HUDEP-2 (cell line): ENCODE measurements around the gene DSTN.
A peak's percentile ranks its signal among the peaks of the same experiment; 100 is the strongest.

Source experiments
- DNase-seq, 76 experiments: peaks; one replicate each; lab custom pipeline; 2025; ENCODE audit not compliant: unreplicated experiment in 76 of 76; lab: John Stamatoyannopoulos, UW

The DSTN gene

DNA sequence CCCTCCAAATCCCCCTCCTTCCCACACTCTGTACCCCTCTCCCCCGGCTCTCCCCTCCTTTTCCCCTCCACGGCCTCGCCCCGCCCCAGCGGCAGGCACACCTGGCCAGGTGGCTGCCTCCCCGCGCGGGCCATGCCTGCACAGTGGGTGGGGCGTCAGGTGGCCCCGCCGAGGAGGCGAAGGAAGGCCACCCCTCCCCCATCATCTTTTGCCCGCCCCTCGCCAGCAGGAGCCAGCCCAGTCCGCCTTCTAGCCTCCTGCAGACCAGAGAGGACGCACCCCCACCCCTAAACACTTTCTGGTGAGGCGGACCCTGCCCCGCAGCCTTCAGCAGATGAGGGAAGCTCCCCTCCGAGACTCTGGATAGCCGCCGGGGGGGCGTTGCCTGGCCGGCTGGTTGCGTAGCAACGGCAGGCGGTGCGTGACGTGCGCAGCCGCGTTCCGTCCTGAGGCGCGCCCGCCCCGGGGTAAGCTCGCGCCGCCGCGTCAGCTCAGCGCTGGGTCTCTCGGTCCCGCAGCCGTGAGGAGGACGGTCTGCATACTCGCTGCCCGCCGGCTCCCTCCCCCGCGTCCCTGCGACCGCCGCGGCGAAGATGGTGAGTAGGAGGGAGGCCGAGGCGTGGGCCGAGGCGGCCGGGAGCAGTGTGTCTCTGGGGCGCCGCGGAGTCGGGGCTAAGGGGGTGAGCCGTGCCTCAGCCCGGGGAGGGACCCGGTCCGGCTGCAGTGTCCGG lies at the start of gene DSTN:
Gene DSTN (plus strand): TSS at position 460 of the 731 bp plus-strand sequence. CDS start 134 bp downstream, at position 594.
- DNase-seq, result peak in 70 of 76 experiments; percentile 11 to 83 (median 65)

DNA sequence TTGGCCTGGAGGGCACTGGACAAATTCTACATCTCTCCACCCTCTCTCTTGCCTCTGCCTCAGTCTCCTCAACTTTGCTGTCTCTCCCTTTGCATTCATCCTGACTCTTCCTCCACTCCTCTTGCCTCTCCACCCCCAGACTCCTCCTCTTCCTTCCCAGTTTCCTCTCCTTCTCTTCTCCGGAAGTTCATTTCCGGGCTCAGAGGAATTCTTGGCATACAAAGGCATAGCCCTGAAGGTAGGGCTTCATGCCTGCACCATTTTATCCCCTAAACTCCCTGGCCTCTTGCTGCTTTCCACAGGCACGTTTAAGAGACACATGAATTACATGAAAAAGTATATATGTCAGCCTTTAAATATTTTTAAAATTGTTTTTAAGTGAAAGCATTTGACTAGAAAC lies 49.3 kb upstream of the DSTN start:
- no peak for DNase-seq

DNA sequence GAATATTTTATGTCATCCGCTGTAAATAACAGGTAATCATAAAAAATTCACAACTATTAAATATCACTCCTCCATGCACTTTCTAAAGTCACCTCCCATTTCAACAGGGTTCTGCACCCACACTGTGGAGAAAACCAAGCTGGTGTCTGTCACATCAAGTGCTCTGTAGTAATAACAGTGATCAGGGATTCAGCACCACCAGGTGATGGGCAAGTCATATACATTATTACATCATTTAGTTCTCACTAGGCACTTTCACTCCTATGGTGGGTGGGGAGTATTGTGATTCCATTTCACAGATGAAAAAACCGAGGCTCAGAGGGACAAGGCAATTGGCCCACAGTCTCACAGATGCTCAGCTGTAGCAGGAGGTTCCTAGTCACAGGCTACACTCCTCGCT lies 47.3 kb upstream of the DSTN start:
- no peak for DNase-seq

DNA sequence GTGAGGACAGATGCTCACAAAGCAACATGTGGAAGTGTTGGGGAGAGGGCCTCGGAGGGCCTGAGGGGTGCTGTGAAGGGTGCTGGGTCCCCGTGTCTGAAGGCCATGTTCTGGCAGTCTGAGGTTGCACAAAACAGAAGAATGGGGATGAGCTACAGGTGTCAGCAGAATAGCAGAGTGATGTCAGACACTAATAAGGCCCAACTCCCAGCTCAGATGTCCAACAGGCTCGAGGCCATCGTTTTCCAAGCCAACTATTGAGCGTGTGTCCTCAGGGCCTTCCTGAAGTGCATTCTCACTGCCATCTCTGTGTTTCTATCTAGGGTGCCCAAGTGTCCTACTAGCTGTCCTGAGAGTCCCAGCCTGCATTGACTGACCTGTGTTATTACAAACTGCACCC lies 46.5 kb upstream of the DSTN start:
- DNase-seq, result no peak

DNA sequence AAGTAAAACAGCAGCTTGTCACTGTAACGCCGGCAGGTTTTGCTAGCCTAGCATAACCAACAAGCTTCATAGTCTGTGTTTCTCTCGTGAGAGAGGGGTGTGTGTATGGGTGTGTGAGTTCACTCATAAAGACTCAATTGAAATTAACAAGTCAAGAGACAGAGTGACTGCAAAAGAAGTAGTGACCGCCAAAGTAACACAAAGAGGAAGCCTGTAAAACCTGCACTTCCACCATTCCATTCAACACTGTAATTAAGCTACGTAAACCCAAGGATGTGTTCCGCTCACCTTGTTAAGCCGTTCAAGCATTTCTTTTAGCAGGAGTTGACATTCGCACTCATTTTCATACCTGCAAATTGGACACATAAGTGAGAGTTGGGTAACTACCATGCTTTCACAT lies 45.3 kb upstream of the DSTN start:
- DNase-seq, result no peak

DNA sequence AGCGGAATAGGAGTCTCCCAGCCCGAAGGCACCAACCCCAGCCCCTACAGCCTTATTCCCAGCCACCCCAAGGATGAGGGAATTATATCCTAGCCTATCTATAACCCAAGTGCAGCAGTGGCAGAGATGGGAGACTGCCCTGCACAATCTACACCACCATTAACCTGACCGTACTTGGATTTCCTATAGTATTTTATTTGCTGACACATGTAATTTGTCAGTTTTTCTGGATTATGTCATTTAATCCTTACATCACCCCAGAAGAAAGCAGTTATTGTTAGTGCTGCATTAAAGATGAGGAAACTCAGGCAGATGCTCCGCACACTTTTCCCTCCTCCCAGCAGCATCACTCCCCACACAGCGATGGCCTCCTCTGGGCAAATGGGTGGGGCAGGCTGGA lies 44.7 kb upstream of the DSTN start:
- DNase-seq, result no peak

DNA sequence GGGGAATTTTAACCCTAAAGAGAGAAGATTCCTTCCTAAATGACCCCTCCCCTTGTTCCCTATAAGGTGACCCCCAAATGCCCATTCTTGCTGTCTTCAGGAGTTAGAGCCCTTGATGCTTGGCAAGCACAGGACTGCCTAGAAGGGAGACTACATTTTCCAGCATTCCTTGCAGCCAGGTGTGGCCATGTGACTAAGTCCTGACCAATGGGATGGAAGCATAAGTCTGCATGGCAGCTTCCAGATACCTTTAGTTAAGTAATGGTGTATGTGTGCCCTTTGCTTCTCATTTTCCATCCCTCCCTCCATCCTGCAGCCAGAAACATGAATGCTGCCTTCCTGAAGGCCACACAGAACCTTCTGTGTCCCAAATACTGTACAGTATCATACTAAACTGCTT lies 44.2 kb upstream of the DSTN start:
- DNase-seq, result peak in 16 of 76 experiments; percentile 4 to 38 (median 21)

DNA sequence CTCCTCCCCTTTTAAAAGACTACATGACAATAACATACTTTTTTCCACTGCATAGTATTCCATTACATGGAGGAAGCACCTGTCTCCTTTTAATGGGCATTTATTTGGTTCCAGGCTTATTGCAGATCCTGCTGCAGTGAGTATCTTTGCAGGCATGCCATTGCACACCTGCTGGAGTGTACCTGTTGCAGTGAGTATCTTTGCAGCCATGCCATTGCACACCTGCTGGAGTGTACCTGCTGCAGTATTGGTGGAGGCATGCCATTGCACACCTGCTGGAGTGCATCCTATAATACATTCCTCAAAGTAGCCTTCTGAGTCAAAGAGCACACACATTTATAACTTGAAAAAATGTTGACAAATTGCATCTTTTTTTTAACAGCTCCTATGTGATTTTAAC lies 40.3 kb upstream of the DSTN start:
- DNase-seq, result no peak

DNA sequence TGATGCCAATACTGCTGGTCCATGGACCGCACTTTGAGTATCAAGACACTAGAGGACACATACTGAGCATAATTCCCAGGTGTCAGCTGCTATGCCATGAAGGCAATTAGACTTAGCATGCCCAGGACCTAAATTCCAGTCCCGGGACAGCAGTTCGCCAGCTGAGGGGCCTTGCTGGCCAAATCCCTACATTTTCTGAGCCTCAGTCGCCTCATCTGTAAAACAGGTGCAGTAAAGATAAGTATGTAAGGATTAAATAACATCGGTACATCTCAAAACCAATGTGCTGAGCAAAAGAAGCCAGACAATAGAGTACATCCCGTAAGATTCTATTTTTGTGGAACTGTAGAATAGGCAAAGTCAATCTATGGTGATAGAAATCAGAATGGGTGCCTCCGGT lies 39.7 kb upstream of the DSTN start:
- no peak for DNase-seq

DNA sequence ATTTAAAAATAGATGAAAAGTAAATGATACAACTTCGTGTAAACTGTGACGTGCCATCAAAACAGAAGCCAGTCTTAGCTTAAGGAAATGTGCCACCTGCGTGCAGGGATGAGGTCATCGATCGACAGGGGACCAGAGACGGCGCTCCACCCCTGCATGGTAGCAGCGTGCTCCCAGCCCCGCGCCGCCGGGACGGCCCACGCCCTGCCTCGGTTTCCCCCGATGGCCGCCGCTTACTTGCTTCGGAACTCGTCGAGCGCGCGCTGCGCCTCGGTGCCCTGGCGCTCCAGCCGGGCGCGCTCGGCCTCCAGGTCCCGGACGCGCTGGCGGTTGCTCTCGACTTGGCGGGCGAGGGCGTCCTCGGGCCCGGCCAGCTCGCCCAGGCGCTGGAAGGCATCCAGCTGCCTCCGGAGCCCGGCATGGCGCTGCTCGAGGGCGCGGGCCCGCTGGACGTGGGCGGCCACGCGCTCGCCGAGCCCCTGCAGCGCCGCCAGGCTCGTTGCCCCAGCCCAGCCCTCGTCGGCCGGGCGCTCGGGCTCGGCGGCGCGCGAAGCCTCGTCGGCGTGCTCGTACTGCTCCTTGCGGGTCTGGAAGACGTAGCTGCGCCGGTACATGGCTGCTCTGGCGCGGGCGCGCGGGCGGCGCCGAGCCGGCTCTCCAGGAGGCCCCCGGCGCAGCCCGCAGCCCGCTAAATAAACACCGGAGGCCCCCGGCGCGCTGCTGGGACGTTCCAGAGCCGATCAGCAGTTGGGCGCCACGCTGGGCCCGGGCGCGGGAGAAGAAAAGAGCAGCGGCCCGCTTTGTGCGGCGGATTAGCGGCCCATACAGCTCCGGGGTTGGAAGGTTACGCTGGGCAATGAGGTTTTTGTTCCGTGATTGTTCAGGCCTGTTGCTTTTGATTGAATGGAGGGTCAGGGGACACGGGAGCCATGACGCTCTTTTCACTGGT lies 38.9 kb upstream of the DSTN start, which contains the start of gene BFSP1:
Gene BFSP1 (minus strand): TSS at position 664 of the 949 bp plus-strand sequence. CDS start 50 bp downstream, at position 614.
- peak in 60 of 76 experiments; percentile 18 to 81 (median 59) for DNase-seq

DNA sequence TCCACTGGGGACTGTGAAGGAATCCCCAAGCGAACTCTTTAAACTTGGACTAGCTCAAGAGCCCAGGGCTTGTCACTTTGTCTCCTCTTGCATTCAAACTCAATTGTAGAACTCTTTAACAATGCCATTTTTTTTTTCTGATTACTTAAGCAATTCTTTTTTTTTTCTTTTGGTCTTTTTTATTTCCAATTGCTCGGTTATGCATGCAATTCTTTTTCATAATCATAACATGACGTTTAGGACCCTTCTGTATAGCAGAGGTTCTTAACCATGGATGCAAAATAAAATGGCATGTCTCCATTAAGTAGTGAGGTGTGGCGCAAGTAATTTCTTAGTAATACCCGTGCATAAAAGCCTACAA lies 38.2 kb upstream of the DSTN start:
- peak in 4 of 76 experiments; percentile 8 to 54 (median 32) for DNase-seq

DNA sequence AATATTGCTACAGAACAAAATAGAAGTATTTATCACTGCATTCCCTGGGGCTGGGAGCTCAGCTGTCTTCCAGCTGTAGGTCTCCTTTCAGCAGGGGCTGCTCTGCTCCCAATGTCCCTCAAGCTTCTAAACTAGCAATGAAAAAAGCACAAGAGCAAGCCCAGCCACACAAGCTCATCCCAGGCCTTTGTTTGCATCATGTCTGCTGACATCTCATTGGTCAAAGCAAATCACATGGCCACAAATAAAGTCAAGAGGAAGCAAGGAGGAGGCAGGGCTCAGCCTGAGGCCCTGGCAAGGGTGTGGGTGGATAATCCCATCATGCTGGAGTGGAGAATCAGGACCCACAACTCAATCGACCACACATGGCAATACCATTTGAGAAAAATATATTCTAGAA lies 36.5 kb upstream of the DSTN start:
- DNase-seq, result peak in 33 of 76 experiments; percentile 1 to 65 (median 30)

DNA sequence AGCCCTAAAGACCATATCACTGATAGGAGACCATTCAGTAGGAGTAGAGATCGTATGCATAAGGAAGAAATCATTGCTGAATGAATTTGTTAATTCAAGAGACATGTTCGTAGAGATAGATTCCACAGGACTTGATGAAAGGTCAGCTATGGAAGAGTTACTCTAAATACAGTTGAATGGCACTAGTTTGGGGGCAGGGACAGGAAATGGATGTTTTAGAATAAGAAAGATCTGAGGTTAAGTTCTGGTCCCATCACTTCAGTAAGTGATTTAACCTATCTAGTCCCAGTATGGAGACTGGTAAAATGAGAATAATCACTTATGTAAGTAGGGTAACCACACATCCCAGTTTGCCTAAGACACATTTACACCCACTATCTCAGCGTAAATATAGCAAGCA lies 35.8 kb upstream of the DSTN start:
- no peak for DNase-seq

DNA sequence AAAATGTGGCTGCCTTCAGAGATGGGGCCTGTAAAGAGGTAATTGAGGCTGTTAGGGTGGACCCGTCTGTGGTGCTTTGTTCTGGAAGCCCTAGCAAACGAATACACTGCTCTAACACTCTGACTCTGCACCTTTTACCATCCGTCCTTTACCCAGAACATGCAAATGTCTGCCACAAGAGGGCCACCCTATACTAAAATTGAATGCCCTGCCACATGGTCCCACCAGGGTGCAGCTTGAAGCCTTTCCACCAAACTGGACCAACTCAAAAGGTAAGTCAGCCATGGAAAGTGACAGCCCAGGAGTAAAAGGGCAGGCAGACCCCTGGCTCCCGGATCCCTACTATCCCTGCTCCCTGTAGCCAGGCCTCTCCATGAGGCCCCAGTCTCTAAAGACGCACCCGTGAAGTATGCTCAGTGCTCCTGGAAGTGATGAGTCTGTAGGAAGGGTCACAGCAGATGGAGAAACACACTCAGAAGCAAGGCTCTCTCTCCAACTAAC lies 32.9 kb upstream of the DSTN start:
- DNase-seq, result peak in 69 of 76 experiments; percentile 6 to 79 (median 51)

DNA sequence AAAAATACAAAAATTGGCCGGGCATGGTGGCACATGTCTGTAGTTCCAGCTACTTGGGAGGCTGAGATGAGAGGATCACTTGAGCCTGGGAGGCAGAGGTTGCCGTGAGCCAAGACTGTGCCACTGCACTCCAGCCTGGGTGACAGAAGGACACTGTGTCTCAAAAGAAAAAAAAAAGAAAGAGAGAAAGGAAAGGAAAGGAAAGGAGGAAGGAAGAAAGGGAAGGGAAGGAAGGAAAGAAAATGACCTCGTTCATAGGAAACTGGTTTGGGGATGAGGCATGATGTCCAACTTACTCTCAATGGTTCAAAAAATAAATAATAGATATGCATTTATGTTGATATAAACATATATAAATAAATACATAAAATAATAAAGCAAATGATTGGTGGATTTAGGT lies 31.9 kb upstream of the DSTN start:
- no peak for DNase-seq

DNA sequence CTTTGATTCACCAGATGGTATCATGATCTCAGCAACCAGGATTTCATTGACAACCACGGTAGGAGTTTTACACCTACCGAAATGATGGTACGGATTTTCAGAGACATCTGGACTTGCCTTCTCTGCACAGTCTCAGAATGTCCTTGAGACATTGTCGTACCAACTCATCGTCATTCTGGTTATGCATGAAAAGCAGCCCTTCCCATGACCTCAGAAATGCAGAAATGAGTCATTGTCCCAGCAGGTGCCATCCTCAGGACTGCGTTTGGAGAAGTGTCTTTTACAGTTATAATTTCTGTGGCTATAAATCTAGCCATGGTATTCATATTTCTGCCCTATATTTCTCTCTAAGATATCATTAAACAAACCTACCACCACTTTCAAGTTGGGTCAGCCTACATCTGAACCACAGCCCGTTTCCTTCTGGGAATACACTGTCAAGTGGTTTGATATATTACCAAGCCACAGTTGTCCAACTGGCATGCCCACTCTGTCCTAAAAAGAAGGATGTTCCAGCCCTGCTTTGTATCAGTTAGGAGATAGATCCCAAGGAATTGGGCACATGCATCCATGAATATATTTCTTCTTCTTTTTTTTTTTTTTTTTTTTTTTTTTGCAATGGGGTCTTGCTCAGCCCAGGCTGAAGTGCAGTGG lies 31.2 kb upstream of the DSTN start:
- DNase-seq, result no peak

DNA sequence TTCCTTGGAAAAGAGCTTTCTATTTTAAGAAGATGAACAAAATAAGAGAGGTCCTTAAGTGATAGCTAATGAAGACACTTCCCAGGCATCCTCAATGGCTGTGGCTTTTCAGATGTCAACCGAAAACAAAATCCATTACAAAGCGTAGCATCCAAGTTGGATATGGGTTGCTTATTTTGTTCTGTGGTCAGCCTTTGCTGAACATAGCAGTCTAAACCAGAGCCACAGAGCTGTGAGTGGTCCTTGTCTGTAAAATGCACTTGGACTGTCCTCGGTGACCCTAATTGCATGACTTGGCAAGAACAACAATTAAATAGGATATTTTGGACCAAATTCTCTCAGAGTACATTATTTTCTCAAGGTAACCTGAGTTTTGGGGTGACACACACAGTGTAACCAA lies 28.3 kb upstream of the DSTN start:
- no peak for DNase-seq

DNA sequence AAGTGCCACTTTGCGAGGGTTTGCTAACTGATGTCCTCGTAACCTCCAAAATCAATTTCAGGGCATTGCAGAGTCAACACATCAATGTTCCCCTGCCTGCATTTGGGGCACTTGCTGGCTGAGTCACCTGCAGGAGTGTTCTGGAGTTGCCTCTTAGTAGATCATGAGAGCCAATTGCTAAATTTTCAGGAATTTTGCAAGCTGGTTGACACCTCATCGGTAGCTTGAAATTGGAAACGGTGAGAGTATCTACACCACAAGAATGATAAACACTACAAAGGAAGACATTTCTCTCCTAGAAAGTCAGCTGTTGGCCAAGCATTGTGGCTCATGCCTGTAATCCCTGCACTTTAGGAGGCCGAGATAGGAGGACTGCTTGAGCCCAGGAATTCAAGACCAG lies 27.9 kb upstream of the DSTN start:
- no peak for DNase-seq

DNA sequence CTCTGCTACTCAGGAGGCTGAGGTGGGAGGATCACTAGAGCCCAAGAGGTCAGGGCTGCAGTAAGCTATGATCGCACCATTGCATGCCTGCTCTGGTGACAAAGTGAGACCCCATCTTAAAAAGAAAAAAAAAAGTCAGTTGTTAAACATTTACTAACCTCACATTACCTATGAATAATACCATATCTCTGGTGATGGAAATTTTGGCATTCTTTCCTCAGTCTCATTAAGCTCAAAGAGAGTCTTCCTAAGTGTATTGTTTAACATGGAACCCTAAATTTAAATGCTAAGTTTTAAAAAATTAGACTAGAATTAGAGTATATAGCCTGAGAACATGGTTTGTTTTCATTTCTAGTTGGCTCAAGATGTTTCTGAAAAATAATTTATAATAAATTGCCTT lies 27.4 kb upstream of the DSTN start:
- no peak for DNase-seq

DNA sequence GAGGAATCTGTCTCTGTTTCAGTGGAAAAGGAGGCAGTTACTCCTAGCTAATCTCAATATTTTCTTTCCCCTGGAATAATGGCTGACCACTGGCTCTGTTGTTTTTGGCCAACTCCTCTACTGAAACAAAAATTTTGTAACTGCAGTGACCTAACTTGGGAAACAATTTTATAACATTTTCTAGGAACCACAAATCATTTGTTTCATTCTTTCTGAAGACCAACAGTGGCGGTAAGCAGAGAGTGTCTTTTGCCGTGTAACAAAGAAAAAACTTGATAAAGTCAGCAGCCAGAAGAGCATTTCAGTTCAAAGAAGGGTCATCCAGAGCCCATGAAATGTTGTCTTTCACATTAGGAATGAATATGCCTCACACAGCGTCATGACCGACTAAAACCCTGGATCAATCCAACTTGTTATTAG lies 26.9 kb upstream of the DSTN start:
- DNase-seq, result no peak
